Neural cell (in vitro differentiated cells): Measurements from ENCODE around the gene C1orf35. TPM values are rescaled to one million over a fixed set of nuclear protein-coding genes. Genes with fewer than 3 reads are reported as not detected.

Experiments
- H2AFZ ChIP-seq: fragments of 200-600, 300-800 bp; sonication (generic), shearing (Covaris generic); 2 replicates; pipeline ENCODE4 v1.6.0; 2014; ENCODE audit warnings: low read depth, mild to moderate bottlenecking, antibody characterized with exemption, low read length, moderate library complexity
- H3F3A ChIP-seq: fragments of 200-600 bp; shearing (Covaris generic); 2 replicates; pipeline ENCODE4 v1.6.1; 2016; ENCODE audit warnings: mild to moderate bottlenecking, moderate library complexity, mixed read lengths, antibody characterized with exemption, low read length; ENCODE audit not compliant: insufficient read depth, poor library complexity, severe bottlenecking
- H3K27ac ChIP-seq: fragments of 200-600, 300-800 bp; sonication (generic), shearing (Covaris generic); 2 replicates; pipeline ENCODE4 v1.5.1; 2014; ENCODE audit warnings: mild to moderate bottlenecking, low read length, moderate library complexity
- H3K27me3 ChIP-seq: fragments of 300-800, 200-600 bp; sonication (generic), shearing (Covaris generic); 2 replicates; pipeline ENCODE4 v1.6.0; 2014; ENCODE audit warnings: mild to moderate bottlenecking, low read depth, low read length, moderate library complexity; ENCODE audit not compliant: insufficient read depth
- H3K36me3 ChIP-seq: fragments of 300-800, 200-600 bp; sonication (generic), shearing (Covaris generic); 2 replicates; pipeline ENCODE4 v1.5.1; 2014; ENCODE audit warnings: mild to moderate bottlenecking, antibody characterized with exemption, low read length, moderate library complexity; ENCODE audit not compliant: insufficient read depth
- H3K4me2 ChIP-seq: fragments of 300-800, 200-600 bp; sonication (generic), shearing (Covaris generic); 2 replicates; pipeline ENCODE4 v1.6.0; 2014; ENCODE audit warnings: mild to moderate bottlenecking, low read length
- H3K4me3 ChIP-seq: fragments of 300-800, 200-600 bp; sonication (generic), shearing (Covaris generic); 2 replicates; pipeline ENCODE4 v1.5.1; 2014; ENCODE audit warnings: mild to moderate bottlenecking, low read length, moderate library complexity
- H3K79me2 ChIP-seq: fragments of 200-600 bp; shearing (Covaris generic); replicated peaks from 2 replicates; pipeline ENCODE4 v1.6.0; 2014; ENCODE audit warnings: mild to moderate bottlenecking, low read length, moderate library complexity; ENCODE audit not compliant: insufficient read depth
- H3K9ac ChIP-seq: fragments of 300-800, 200-600 bp; sonication (generic), shearing (Covaris generic); 2 replicates; pipeline ENCODE4 v1.6.1; 2016; ENCODE audit warnings: mild to moderate bottlenecking, low read length, mixed read lengths
- H3K9me2 ChIP-seq: fragments of 200-600 bp; shearing (Covaris generic); 2 replicates; pipeline ENCODE4 v1.6.1; 2016; ENCODE audit warnings: mild to moderate bottlenecking, low read length, mixed read lengths; ENCODE audit not compliant: insufficient read depth
- H3K9me3 ChIP-seq: fragments of 200-600, 300-800 bp; sonication (generic), shearing (Covaris generic); 2 replicates; pipeline ENCODE4 v1.6.1; 2016; ENCODE audit warnings: mild to moderate bottlenecking, mixed run types, low read length, moderate library complexity, mixed read lengths
- H4K20me1 ChIP-seq: fragments of 200-600 bp; shearing (Covaris generic); 2 replicates; pipeline ENCODE4 v1.6.1; 2016; ENCODE audit warnings: mild to moderate bottlenecking, mixed run types; ENCODE audit not compliant: insufficient read depth
- EP300 ChIP-seq: fragments of 450-650 bp; conservative IDR thresholded peaks from 2 replicates; pipeline ENCODE4 v1.6.1; 2014; ENCODE audit warnings: antibody characterized with exemption, mild to moderate bottlenecking, moderate library complexity; ENCODE audit not compliant: poor library complexity, severe bottlenecking
- EZH2 ChIP-seq: fragments of 200-600, 300-800 bp; shearing (Covaris generic), sonication (generic); IDR thresholded peaks from 2 replicates; pipeline ENCODE4 v1.6.1; 2014; ENCODE audit warnings: antibody characterized with exemption, low read length, borderline replicate concordance, mild to moderate bottlenecking; ENCODE audit not compliant: insufficient read depth, poor library complexity, severe bottlenecking
- MXI1 ChIP-seq: fragments of 450-650 bp; conservative IDR thresholded peaks from 2 replicates; pipeline ENCODE4 v1.6.1; 2014; ENCODE audit warnings: antibody characterized with exemption, mild to moderate bottlenecking; ENCODE audit not compliant: poor library complexity, severe bottlenecking
- POLR2AphosphoS5 ChIP-seq: IDR thresholded peaks from 2 replicates; pipeline ENCODE4 v1.6.1; 2012
- RAD21 ChIP-seq: fragments of 450-650 bp; conservative IDR thresholded peaks from 2 replicates; pipeline ENCODE4 v1.6.1; 2014; ENCODE audit warnings: antibody characterized with exemption, mild to moderate bottlenecking, moderate library complexity
- SMC3 ChIP-seq: fragments of 450-650 bp; conservative IDR thresholded peaks from 2 replicates; pipeline ENCODE4 v1.6.1; 2014; ENCODE audit warnings: antibody characterized with exemption, mild to moderate bottlenecking, moderate library complexity; ENCODE audit not compliant: poor library complexity
- TAF1 ChIP-seq: IDR thresholded peaks from 2 replicates; pipeline ENCODE4 v1.6.1; 2012; ENCODE audit warnings: low read depth
- polyA plus RNA-seq: library from polyadenylated mRNA; depleted of rRNA; stranded (reverse); fragments of >200 nt; gene quantifications from 2 replicates; pipeline ENCODE4 v1.2.3, GENCODE V29; 2014
- TF ChIP-seq, protein P1 (sequence below): IDR thresholded peaks from 2 replicates; pipeline ENCODE4 v1.6.1; 2012; ENCODE audit warnings: borderline replicate concordance
- TF ChIP-seq, protein P2 (sequence below): fragments of 450-650 bp; IDR thresholded peaks from 2 replicates; pipeline ENCODE4 v1.5.1; 2014; ENCODE audit warnings: antibody characterized with exemption, mild to moderate bottlenecking, moderate library complexity; ENCODE audit not compliant: poor library complexity, severe bottlenecking

Gene C1orf35
- polyA plus RNA-seq, 1 donor from 2014 or later, result 32.8 TPM

GRCh38 chr1:228104526-228105269 is 1.6 kb upstream of the C1orf35 start:
- no peaks in the 10 kb centered on the region for H3K9me3 ChIP-seq
- no peaks in the 10 kb centered on the region for H4K20me1 ChIP-seq
- TF ChIP-seq POLR2AphosphoS5 (no peak), EP300 (no peak), SMC3 (no peak), RAD21 (no peak), TAF1 (no peak), EZH2 (no peak)
- TF ChIP-seq, protein P1, sequence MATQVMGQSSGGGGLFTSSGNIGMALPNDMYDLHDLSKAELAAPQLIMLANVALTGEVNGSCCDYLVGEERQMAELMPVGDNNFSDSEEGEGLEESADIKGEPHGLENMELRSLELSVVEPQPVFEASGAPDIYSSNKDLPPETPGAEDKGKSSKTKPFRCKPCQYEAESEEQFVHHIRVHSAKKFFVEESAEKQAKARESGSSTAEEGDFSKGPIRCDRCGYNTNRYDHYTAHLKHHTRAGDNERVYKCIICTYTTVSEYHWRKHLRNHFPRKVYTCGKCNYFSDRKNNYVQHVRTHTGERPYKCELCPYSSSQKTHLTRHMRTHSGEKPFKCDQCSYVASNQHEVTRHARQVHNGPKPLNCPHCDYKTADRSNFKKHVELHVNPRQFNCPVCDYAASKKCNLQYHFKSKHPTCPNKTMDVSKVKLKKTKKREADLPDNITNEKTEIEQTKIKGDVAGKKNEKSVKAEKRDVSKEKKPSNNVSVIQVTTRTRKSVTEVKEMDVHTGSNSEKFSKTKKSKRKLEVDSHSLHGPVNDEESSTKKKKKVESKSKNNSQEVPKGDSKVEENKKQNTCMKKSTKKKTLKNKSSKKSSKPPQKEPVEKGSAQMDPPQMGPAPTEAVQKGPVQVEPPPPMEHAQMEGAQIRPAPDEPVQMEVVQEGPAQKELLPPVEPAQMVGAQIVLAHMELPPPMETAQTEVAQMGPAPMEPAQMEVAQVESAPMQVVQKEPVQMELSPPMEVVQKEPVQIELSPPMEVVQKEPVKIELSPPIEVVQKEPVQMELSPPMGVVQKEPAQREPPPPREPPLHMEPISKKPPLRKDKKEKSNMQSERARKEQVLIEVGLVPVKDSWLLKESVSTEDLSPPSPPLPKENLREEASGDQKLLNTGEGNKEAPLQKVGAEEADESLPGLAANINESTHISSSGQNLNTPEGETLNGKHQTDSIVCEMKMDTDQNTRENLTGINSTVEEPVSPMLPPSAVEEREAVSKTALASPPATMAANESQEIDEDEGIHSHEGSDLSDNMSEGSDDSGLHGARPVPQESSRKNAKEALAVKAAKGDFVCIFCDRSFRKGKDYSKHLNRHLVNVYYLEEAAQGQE, result no peak
- TF ChIP-seq, protein P2, sequence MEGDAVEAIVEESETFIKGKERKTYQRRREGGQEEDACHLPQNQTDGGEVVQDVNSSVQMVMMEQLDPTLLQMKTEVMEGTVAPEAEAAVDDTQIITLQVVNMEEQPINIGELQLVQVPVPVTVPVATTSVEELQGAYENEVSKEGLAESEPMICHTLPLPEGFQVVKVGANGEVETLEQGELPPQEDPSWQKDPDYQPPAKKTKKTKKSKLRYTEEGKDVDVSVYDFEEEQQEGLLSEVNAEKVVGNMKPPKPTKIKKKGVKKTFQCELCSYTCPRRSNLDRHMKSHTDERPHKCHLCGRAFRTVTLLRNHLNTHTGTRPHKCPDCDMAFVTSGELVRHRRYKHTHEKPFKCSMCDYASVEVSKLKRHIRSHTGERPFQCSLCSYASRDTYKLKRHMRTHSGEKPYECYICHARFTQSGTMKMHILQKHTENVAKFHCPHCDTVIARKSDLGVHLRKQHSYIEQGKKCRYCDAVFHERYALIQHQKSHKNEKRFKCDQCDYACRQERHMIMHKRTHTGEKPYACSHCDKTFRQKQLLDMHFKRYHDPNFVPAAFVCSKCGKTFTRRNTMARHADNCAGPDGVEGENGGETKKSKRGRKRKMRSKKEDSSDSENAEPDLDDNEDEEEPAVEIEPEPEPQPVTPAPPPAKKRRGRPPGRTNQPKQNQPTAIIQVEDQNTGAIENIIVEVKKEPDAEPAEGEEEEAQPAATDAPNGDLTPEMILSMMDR, result no peak
- no peak overlapping the region for H3K4me2 ChIP-seq
- H3K27ac ChIP-seq, result no peak overlapping the region
- H2AFZ ChIP-seq, result no peak overlapping the region
- H3K9me2 ChIP-seq, result no peaks in the 10 kb centered on the region
- no peaks in the 10 kb centered on the region for H3F3A ChIP-seq
- peaks cover 23% of the 10 kb centered on the region for H3K79me2 ChIP-seq
- no peaks in the 10 kb centered on the region for H3K36me3 ChIP-seq
- H3K27me3 ChIP-seq, result no peaks in the 10 kb centered on the region
- no peak overlapping the region for H3K9ac ChIP-seq
- H3K4me3 ChIP-seq, result no peak overlapping the region

GRCh38 chr1:228101994-228102790 is 933 bp downstream of the C1orf35 start:
- no peaks in the 10 kb centered on the region for H4K20me1 ChIP-seq
- peak overlapping the region; percentile 92 for H3K9ac ChIP-seq
- H3K9me3 ChIP-seq, result no peaks in the 10 kb centered on the region
- H3K36me3 ChIP-seq, result no peaks in the 10 kb centered on the region
- H3K4me2 ChIP-seq, result peak overlapping the region; percentile 62
- no peaks in the 10 kb centered on the region for H3K27me3 ChIP-seq
- no peaks in the 10 kb centered on the region for H3K9me2 ChIP-seq
- peaks cover 12% of the 10 kb centered on the region for H3K79me2 ChIP-seq
- TF ChIP-seq RAD21, result no peak
- peak; percentile 24 for TF ChIP-seq SMC3
- TF ChIP-seq EZH2, result no peak
- no peak for TF ChIP-seq POLR2AphosphoS5
- TF ChIP-seq EP300, result no peak
- TF ChIP-seq, protein P2, result peak; percentile 30
- TF ChIP-seq MXI1, result no peak
- no peak for TF ChIP-seq TAF1
- TF ChIP-seq, protein P1, result no peak
- H3K4me3 ChIP-seq, result peak overlapping the region; percentile 85
- no peaks in the 10 kb centered on the region for H3F3A ChIP-seq
- H2AFZ ChIP-seq, result no peak overlapping the region
- H3K27ac ChIP-seq, result peak overlapping the region; percentile 89
